Brain pericyte (primary cell): ENCODE measurements around the gene SETD6.
"Not testable (repeated sequence)": the region's sequence is repeated elsewhere in the genome, so short reads cannot be mapped to it uniquely, and the experiment has no call there.

Experiments
- DNase-seq: peaks from one replicate; pipeline ENCODE4 v3.0.0-alpha.2; 2012; ENCODE audit warnings: low read depth, low spot score

The SETD6 gene

GRCh38 chr16:58537124-58537906 is 22.0 kb downstream of the SETD6 start:
- DNase-seq = no peak

GRCh38 chr16:58541711-58542110 is 26.4 kb downstream of the SETD6 start:
- DNase-seq = no peak

GRCh38 chr16:58542291-58542690 is 27.0 kb downstream of the SETD6 start:
- no peak for DNase-seq

DNA sequence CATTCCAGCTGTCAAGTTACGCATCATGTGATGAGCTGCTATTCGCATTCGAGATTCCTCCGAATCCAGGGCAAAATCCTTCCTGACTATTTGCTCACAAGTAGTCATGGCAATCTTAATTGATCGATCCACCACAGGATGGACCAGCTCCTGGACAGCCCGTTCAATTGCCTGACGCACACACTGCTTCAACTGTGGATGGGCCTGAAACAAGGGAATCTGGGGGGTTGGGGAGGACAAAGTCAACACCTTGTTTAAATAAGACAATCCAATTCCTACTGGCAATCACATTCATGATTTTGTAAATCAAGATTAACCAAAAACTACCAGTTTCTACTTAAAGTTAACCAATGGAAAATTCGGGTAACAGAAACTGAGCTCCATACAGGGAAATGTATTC is 28.4 kb downstream of the SETD6 start:
- no peak for DNase-seq

GRCh38 chr16:58548378-58548777 is 33.1 kb downstream of the SETD6 start:
- no peak for DNase-seq

- DNase-seq = no peak
Measured at GRCh38 chr16:58551496-58551895, 36.2 kb downstream of the SETD6 start.

DNA sequence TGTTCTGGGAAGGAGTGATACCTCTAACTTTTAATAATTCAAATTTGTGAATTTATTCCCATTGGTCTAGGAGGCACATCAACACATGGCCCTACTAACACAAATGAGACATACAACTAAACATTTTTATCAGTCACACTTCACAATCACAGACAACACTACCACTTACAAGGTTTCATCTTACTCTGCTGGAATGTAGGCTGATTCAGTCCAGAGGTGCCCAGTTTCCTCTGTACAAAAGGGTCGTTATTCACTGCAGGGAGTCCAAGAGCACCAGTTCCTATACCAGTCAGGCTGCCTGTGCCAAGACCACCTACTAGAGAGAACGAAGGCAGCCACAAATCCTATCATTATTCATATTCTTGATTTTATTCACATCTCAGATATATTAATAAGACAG is 41.4 kb downstream of the SETD6 start:
- no peak for DNase-seq

GRCh38 chr16:58563235-58563634 is 47.9 kb downstream of the SETD6 start:
- no peak for DNase-seq

GRCh38 chr16:58563775-58564174 is 48.5 kb downstream of the SETD6 start:
- DNase-seq = no peak

- DNase-seq = not testable (repeated sequence)
Measured at GRCh38 chr16:58565697-58566096, 50.4 kb downstream of the SETD6 start.
